K562 (cell line): ENCODE results near the gene CELA3B. TPM values are rescaled to one million over a fixed set of nuclear protein-coding genes. Genes with fewer than 3 reads are reported as not detected.

Experiments
- CBFA2T2 ChIP-seq: fragments of 450-650 bp; conservative IDR thresholded peaks from 2 replicates; pipeline ENCODE4 v1.6.1; 2017; ENCODE audit warnings: mild to moderate bottlenecking
- CBX5 ChIP-seq: IDR thresholded peaks from 2 replicates; pipeline ENCODE4 v1.6.1; 2014; ENCODE audit warnings: low read depth, borderline replicate concordance
- CXXC5 ChIP-seq: fragments of 250-450 bp; sonication (Bioruptor Pico); IDR thresholded peaks from 2 replicates; pipeline ENCODE4 v1.8.0; 2022; ENCODE audit warnings: inconsistent platforms, mild to moderate bottlenecking, moderate library complexity
- ETS2 ChIP-seq: IDR thresholded peaks from 2 replicates; pipeline ENCODE4 v1.6.1; 2016; ENCODE audit warnings: borderline replicate concordance, missing genetic modification characterization, mild to moderate bottlenecking, moderate library complexity, missing compliant biosample characterization; ENCODE audit not compliant: poor library complexity, severe bottlenecking
- HEY1 ChIP-seq: fragments of 250-450 bp; sonication (Bioruptor Pico); IDR thresholded peaks from 2 replicates; pipeline ENCODE4 v1.5.0; 2020; ENCODE audit warnings: mild to moderate bottlenecking, moderate library complexity, borderline replicate concordance
- HIVEP1 ChIP-seq: fragments of 250-450 bp; sonication (Bioruptor Pico); IDR thresholded peaks from 2 replicates; pipeline ENCODE4 v1.4.0; 2020; ENCODE audit warnings: mild to moderate bottlenecking
- NCOA2 ChIP-seq, 2 experiments: fragments of 450-650 bp; IDR thresholded peaks; 2 replicates each; pipeline ENCODE4 v1.6.1; 2018; ENCODE audit warnings: mild to moderate bottlenecking in 2 of 2, moderate library complexity in 1 of 2; ENCODE audit not compliant: partially characterized antibody in 2 of 2
- NUFIP1 ChIP-seq: fragments of 450-650 bp; IDR thresholded peaks from 2 replicates; pipeline ENCODE4 v1.6.1; 2018; ENCODE audit not compliant: partially characterized antibody
- PBX2 ChIP-seq, 2 experiments: IDR thresholded peaks in 1 of 2; conservative IDR thresholded peaks in 1 of 2; 2 replicates each; pipeline ENCODE4 v1.6.1; 2016; ENCODE audit warnings: low read depth in 2 of 2, mild to moderate bottlenecking in 1 of 2, missing compliant biosample characterization in 1 of 2, missing genetic modification characterization in 1 of 2, moderate library complexity in 1 of 2
- POLR2H ChIP-seq: IDR thresholded peaks from 2 replicates; pipeline ENCODE4 v1.6.1; 2016; ENCODE audit warnings: missing genetic modification characterization, low read depth, mild to moderate bottlenecking, control low read depth, missing compliant biosample characterization, moderate library complexity
- POU5F1 ChIP-seq: fragments of 150-350 bp; IDR thresholded peaks from 2 replicates; pipeline ENCODE4 v1.6.1; 2014; ENCODE audit warnings: borderline replicate concordance, low read length, low read depth, mild to moderate bottlenecking; ENCODE audit not compliant: partially characterized antibody
- SAP30 ChIP-seq: fragments of 200-600 bp; sonication (generic); IDR thresholded peaks from 2 replicates; pipeline ENCODE4 v1.6.1; 2012; ENCODE audit warnings: borderline replicate concordance, low read depth, mild to moderate bottlenecking, moderate library complexity, low read length, control low read depth, inconsistent platforms; ENCODE audit not compliant: insufficient read depth, poor library complexity, severe bottlenecking
- SRSF1 ChIP-seq: fragments of 200-400 bp; formaldehyde crosslinking; IDR thresholded peaks from 2 replicates; pipeline ENCODE4 v1.6.1; 2017; ENCODE audit warnings: mild to moderate bottlenecking, low read depth, low read length, moderate library complexity
- TAF15 ChIP-seq: fragments of 200-400 bp; formaldehyde crosslinking; IDR thresholded peaks from 2 replicates; pipeline ENCODE4 v1.6.1; 2017; ENCODE audit warnings: mild to moderate bottlenecking, low read depth, low read length, moderate library complexity
- TFAM ChIP-seq: fragments of 250-450 bp; sonication (Bioruptor Pico); conservative IDR thresholded peaks from 2 replicates; pipeline ENCODE4 v1.5.0; 2021; ENCODE audit warnings: mild to moderate bottlenecking, moderate library complexity
- UBTF ChIP-seq, 2 experiments: IDR thresholded peaks; 2 replicates each; pipeline ENCODE4 v1.6.1; 2012; ENCODE audit warnings: improper control_type of control experiment in 2 of 2, low read depth in 2 of 2, low read length in 2 of 2, borderline replicate concordance in 1 of 2
- ZFX ChIP-seq: sonication (generic); formaldehyde crosslinking; IDR thresholded peaks from 2 replicates; pipeline ENCODE4 v1.8.0; 2022; ENCODE audit warnings: mild to moderate bottlenecking, missing genetic modification reagents, moderate library complexity
- ZNF197 ChIP-seq: fragments of 200-800 bp; sonication (Bioruptor generic); IDR thresholded peaks from 2 replicates; pipeline ENCODE4 v1.6.1; 2016; ENCODE audit warnings: low read depth, missing genetic modification characterization, missing compliant biosample characterization
- ZNF212 ChIP-seq: fragments of 450-650 bp; formaldehyde crosslinking; IDR thresholded peaks from 2 replicates; pipeline ENCODE4 v1.4.0; 2020; ENCODE audit warnings: mild to moderate bottlenecking
- polyA plus RNA-seq, 8 experiments: library from polyadenylated mRNA; depleted of rRNA in 4 of 8; stranded (reverse) in 5 of 8; unstranded in 3 of 8; fragments of >200 nt; fragmentation: Nextera tagmentation in 2 of 8; fragmentation: Illumina TruSeq in 1 of 8; extraction: Ambion mirVana in 2 of 8; extraction: Trizol in 1 of 8; gene quantifications; 2 replicates each; pipeline versions ENCODE4 v1.2.1 to v1.2.3, GENCODE V29; 2011 to 2014; ENCODE audit warnings: inconsistent platforms in 1 of 8, missing spikeins in 1 of 8
- total RNA-seq, 7 experiments: library from RNA; depleted of rRNA in 6 of 7; stranded (reverse); fragments of >200 nt in 6 of 7; fragmentation: Illumina TruSeq in 2 of 7; extraction: Trizol in 2 of 7; gene quantifications; 2 replicates each; pipeline versions ENCODE4 v1.2.1 to v1.2.3, GENCODE V29; 2011 to 2021; ENCODE audit warnings: low replicate concordance in 1 of 7
- TF ChIP-seq, protein P1 (sequence below): fragments of 250-450 bp; sonication (Bioruptor Pico); IDR thresholded peaks from 2 replicates; pipeline ENCODE4 v1.4.0; 2020; ENCODE audit warnings: mild to moderate bottlenecking, moderate library complexity

Gene CELA3B
- total and polyA plus RNA-seq, 9 of the 15 experiments (the other 6 are each of a cell fraction or from before 2014, with no cell fraction given): 3.1 TPM; not detected in 8

DNA sequence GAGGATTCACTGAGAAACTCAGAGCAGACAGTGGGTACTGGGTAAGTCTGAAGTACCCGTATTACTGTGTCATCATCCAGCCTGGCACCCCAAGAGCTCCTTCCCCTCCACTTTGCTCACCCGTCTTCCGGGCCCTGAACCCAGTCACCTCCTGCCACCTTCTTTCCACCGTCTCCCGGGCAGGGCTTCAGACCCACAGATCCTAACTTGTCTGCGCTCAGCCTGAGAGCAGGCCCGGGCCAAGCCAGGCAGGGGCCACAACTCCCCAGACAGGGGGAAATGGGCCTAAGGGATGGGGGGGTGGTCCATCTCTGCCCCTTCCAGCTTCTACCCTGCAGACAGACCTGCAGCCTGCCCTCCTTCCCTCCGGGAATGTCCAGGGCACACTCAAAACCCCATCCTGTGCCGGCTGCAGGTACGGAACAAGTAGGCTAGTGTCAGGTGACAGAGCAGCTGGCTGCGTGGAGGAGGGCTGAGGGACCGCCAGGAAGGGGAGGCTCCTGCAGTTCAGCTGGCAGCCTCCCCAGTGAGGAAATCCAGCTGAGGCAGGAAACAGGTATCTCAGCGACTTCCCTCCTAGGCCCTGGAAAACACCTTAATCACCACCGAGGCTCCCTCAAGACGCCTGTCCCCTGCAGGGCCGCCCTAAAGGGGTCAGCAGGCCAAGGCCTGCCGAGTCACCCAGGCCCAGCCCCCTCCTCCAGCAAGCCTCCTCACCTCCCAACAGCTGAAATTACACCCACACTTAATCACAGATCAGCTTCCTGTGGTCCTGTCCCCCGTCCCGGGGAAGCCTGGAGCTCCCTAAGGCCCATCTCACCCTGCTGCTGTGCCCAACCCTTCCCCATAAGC, 43.2 kb upstream of the CELA3B start (continued):
- TF ChIP-seq PBX2 (CRISPR knock-in tag; IDR thresholded peaks at IDR 0.05; ENCODE audit: low read depth) (no peak), PBX2 (tag; conservative IDR thresholded peaks at IDR 0.05; ENCODE audit: low read depth) (no peak), NCOA2 (IDR thresholded peaks at IDR 0.05; ENCODE audit: partially characterized antibody in 2 of 2) (no peak), CBX5 (no peak), TAF15 (no peak), CBFA2T2 (0 out of 2 replicates have a peak, but pooled peaks have one; percentile 12), HIVEP1 (CRISPR knock-in tag) (no peak), CXXC5 (no peak; the same call in 1 of the 2 replicates), SAP30 (no peak), NUFIP1 (no peak), ZNF197 (CRISPR knock-in tag) (no peak), ETS2 (tag) (no peak), ZNF212 (CRISPR knock-in tag) (no peak), ZFX (CRISPR knock-in tag) (peak; percentile 48), TFAM (no peak), UBTF (IDR thresholded peaks at IDR 0.05; ENCODE audit: borderline replicate concordance in 1 of 2, low read depth in 2 of 2, low read length in 2 of 2) (0 out of 4 replicates have a peak, but pooled peaks of 1 of the 2 experiments have one; percentile 57), POLR2H (tag) (no peak), HEY1 (CRISPR knock-in tag) (no peak), POU5F1 (no peak), SRSF1 (no peak)
- TF ChIP-seq, protein P1, sequence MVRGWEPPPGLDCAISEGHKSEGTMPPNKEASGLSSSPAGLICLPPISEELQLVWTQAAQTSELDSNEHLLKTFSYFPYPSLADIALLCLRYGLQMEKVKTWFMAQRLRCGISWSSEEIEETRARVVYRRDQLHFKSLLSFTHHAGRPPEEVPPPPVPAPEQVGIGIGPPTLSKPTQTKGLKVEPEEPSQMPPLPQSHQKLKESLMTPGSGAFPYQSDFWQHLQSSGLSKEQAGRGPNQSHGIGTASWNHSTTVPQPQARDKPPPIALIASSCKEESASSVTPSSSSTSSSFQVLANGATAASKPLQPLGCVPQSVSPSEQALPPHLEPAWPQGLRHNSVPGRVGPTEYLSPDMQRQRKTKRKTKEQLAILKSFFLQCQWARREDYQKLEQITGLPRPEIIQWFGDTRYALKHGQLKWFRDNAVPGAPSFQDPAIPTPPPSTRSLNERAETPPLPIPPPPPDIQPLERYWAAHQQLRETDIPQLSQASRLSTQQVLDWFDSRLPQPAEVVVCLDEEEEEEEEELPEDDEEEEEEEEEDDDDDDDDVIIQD: no peak
